ENCODE data around the gene PCDH10. TPM values are rescaled to one million over a fixed set of nuclear protein-coding genes. Genes with fewer than 3 reads are reported as not detected.

The PCDH10 gene
- total and polyA plus RNA-seq, 9 of the 15 experiments (the other 6 are each of a cell fraction or from before 2014, with no cell fraction given) = 0.04 to 1.4 (median 0.29) TPM

DNA sequence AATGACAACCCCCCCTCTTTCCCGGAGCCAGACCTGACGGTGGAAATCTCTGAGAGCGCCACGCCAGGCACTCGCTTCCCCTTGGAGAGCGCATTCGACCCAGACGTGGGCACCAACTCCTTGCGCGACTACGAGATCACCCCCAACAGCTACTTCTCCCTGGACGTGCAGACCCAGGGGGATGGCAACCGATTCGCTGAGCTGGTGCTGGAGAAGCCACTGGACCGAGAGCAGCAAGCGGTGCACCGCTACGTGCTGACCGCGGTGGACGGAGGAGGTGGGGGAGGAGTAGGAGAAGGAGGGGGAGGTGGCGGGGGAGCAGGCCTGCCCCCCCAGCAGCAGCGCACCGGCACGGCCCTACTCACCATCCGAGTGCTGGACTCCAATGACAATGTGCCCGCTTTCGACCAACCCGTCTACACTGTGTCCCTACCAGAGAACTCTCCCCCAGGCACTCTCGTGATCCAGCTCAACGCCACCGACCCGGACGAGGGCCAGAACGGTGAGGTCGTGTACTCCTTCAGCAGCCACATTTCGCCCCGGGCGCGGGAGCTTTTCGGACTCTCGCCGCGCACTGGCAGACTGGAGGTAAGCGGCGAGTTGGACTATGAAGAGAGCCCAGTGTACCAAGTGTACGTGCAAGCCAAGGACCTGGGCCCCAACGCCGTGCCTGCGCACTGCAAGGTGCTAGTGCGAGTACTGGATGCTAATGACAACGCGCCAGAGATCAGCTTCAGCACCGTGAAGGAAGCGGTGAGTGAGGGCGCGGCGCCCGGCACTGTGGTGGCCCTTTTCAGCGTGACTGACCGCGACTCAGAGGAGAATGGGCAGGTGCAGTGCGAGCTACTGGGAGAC is 1.6 kb downstream of the PCDH10 start:
- intact Hi-C loops (cut with micrococcal nuclease) = loop anchor here (10.0 kb wide), 1 partner anchor 164 kb away; no protein-coding TSS in a partner anchor
- DNase-seq (ENCODE audit: extremely low read depth in 1 of 4, low spot score in 3 of 4) (no peak), ATAC-seq (no peak), FAIRE-seq (no peak)
- in situ Hi-C loops (cut with MboI) = no loop called here
- peak overlapping the region; percentile 16; the same call in 1 of the 2 replicates for H2AFZ ChIP-seq (ENCODE audit: low read depth, low read length)
- WGBS (ENCODE audit: insufficient coverage, low coverage, missing lambda C conversion rate) = 7% methylated on average over 41 of the region's 63 CpGs
- POLR2A ChIA-PET = no interaction called here
- no peaks in the 10 kb centered on the region for H3K79me2 ChIP-seq (ENCODE audit: control insufficient read depth, insufficient read depth, low read length)
- no TSS peak for BruUV-seq (replicated peaks)
- H3K9me1 ChIP-seq (ENCODE audit: control insufficient read depth, insufficient read depth, low read length) = no peaks in the 10 kb centered on the region
- H3K9me3 ChIP-seq (replicated peaks; ENCODE audit: control insufficient read depth, insufficient read depth, low read depth, low read length) = no peaks in the 10 kb centered on the region
- H3K4me2 ChIP-seq (ENCODE audit: insufficient read depth, low read length) = peak overlapping the region; percentile 32; the same call in 1 of the 2 replicates
- peaks cover 0 to 29% of the 10 kb centered on the region in 2 experiments; a peak in 2 of 5 replicates for H3K4me1 ChIP-seq (replicated peaks in 1 of 2; ENCODE audit: control insufficient read depth in 2 of 2, insufficient read depth in 2 of 2, low read length in 2 of 2)
- TF ChIP-seq FOSL1 (tag; conservative IDR thresholded peaks at IDR 0.05) (no peak), ZC3H8 (IDR thresholded peaks at IDR 0.05) (no peak)
- TF ChIP-seq, protein P1, sequence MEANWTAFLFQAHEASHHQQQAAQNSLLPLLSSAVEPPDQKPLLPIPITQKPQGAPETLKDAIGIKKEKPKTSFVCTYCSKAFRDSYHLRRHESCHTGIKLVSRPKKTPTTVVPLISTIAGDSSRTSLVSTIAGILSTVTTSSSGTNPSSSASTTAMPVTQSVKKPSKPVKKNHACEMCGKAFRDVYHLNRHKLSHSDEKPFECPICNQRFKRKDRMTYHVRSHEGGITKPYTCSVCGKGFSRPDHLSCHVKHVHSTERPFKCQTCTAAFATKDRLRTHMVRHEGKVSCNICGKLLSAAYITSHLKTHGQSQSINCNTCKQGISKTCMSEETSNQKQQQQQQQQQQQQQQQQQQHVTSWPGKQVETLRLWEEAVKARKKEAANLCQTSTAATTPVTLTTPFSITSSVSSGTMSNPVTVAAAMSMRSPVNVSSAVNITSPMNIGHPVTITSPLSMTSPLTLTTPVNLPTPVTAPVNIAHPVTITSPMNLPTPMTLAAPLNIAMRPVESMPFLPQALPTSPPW (CRISPR knock-in tag; IDR thresholded peaks at IDR 0.05) = peak; percentile 36; the same call in 1 of the 2 replicates
- H3K27me3 ChIP-seq (ENCODE audit: control insufficient read depth in 2 of 2, insufficient read depth in 2 of 2, low read length in 2 of 2) = no peaks in the 10 kb centered on the region
- no peak overlapping the region for H3K9ac ChIP-seq (ENCODE audit: insufficient read depth in 1 of 2, low read depth in 2 of 2, low read length in 2 of 2)
- peak overlapping the region; percentile 3; the same call in 1 of the 2 replicates for H3K4me3 ChIP-seq
- H3K27ac ChIP-seq (ENCODE audit: extremely low read depth, low read depth, low read length) = no peak overlapping the region
- no peaks in the 10 kb centered on the region for H4K20me1 ChIP-seq (replicated peaks; ENCODE audit: control insufficient read depth, insufficient read depth, low read length)
- CTCF ChIA-PET (ENCODE audit: low intra/inter-chr PET ratio) = no interaction called here
- H3K36me3 ChIP-seq (ENCODE audit: control insufficient read depth, insufficient read depth, low read length) = no peaks in the 10 kb centered on the region

All from K562 (cell line).